ENCODE results near the gene GABRQ.
"Not testable (repeated sequence)": the region's sequence is repeated elsewhere in the genome, so short reads cannot be mapped to it uniquely, and the experiment has no call there.

The GABRQ gene

GRCh38 chrX:152663086-152663485 lies 25.4 kb downstream of the GABRQ start:
- no peak for DNase-seq

GRCh38 chrX:152674135-152674534 lies 36.4 kb downstream of the GABRQ start:
- DNase-seq = no peak

GRCh38 chrX:152674652-152675051 lies 37.0 kb downstream of the GABRQ start:
- DNase-seq = not testable (repeated sequence)

GRCh38 chrX:152681012-152681411 lies 43.3 kb downstream of the GABRQ start:
- not testable (repeated sequence) for DNase-seq

GRCh38 chrX:152697952-152698931 lies 60.5 kb downstream of the GABRQ start, which contains the start of gene MAGEA3:
TSS of gene MAGEA3 (plus strand) at chrX:152698794. CDS start at chrX:152700833, 2,039 bp downstream.
- not testable (repeated sequence) for DNase-seq

- not testable (repeated sequence) for DNase-seq
Observed at GRCh38 chrX:152700390-152700789, 62.7 kb downstream of the GABRQ start.

GRCh38 chrX:152706500-152706899 lies 68.8 kb downstream of the GABRQ start:
- not testable (repeated sequence) for DNase-seq
